ENCODE data around the gene PEX19.

PEX19 gene

GRCh38 chr1:160277330-160277729, 7.6 kb downstream of the PEX19 start:
- no peak for FAIRE-seq

- FAIRE-seq: no peak
Measured at GRCh38 chr1:160271025-160271424, 13.9 kb downstream of the PEX19 start.

GRCh38 chr1:160267284-160267991, 17.5 kb downstream of the PEX19 start:
- FAIRE-seq: no peak

- FAIRE-seq: no peak
Measured at GRCh38 chr1:160264795-160265307, 20.1 kb downstream of the PEX19 start.

GRCh38 chr1:160261893-160262794, 22.8 kb downstream of the PEX19 start, which contains the start of gene DCAF8:
DCAF8 (minus strand) TSS chr1:160262549; CDS start chr1:160244008, 18,541 bp downstream.
- FAIRE-seq: peak; percentile 97

GRCh38 chr1:160261556-160261892, 23.4 kb downstream of the PEX19 start:
- peak; percentile 15 for FAIRE-seq

GRCh38 chr1:160260406-160261382, 24.2 kb downstream of the PEX19 start:
- FAIRE-seq: no peak

GRCh38 chr1:160258177-160258798, 26.6 kb downstream of the PEX19 start:
- FAIRE-seq: no peak

GRCh38 chr1:160257411-160258015, 27.4 kb downstream of the PEX19 start:
- no peak for FAIRE-seq

GRCh38 chr1:160256396-160257046, 28.4 kb downstream of the PEX19 start:
- FAIRE-seq: no peak

GRCh38 chr1:160255781-160256300, 29.1 kb downstream of the PEX19 start:
- FAIRE-seq: no peak

- peak; percentile 98 for FAIRE-seq
Measured at GRCh38 chr1:160251687-160252526, 33.0 kb downstream of the PEX19 start.

GRCh38 chr1:160251011-160251410, 33.9 kb downstream of the PEX19 start:
- FAIRE-seq: no peak

- FAIRE-seq: no peak
Measured at GRCh38 chr1:160247053-160247452, 37.9 kb downstream of the PEX19 start.

- FAIRE-seq: no peak
Measured at GRCh38 chr1:160245434-160245833, 39.5 kb downstream of the PEX19 start.

- FAIRE-seq: no peak
Measured at GRCh38 chr1:160244209-160244608, 40.7 kb downstream of the PEX19 start.

- FAIRE-seq: no peak
Measured at GRCh38 chr1:160243767-160244166, 41.2 kb downstream of the PEX19 start.

GRCh38 chr1:160239582-160240299, 45.2 kb downstream of the PEX19 start:
- FAIRE-seq: no peak

- no peak for FAIRE-seq
Measured at GRCh38 chr1:160238408-160238807, 46.5 kb downstream of the PEX19 start.

All from TTC549 (cell line).